Endothelial cell of umbilical vein (primary cell): ENCODE results near the gene SLC9B1. TPM values are rescaled to one million over a fixed set of nuclear protein-coding genes. Genes with fewer than 3 reads are reported as not detected.
A peak's percentile ranks its signal among the peaks of the same experiment; 100 is the strongest.
"Not testable (repeated sequence)": the region's sequence is repeated elsewhere in the genome, so short reads cannot be mapped to it uniquely, and the experiment has no call there.

Experiments used
- BruUV-seq: library from RNA; stranded (reverse); fragments of 400-500 nt; replicated peaks from 2 replicates; lab custom pipeline; 2021; lab: Mats Ljungman, UMichigan
- CTCF ChIA-PET: fragments of 300-600, 350-600 bp; sonication (Branson Sonifier 250); formaldehyde crosslinking; loops from one replicate; lab custom pipeline; 2021; ENCODE audit warnings: antibody characterized with exemption, inconsistent platforms; lab: Charles Lee
- POLR2A ChIA-PET: fragments of 300-600, 350-600 bp; sonication (Branson Sonifier 250); formaldehyde crosslinking; loops from one replicate; lab custom pipeline; 2021; ENCODE audit warnings: antibody characterized with exemption, inconsistent platforms; lab: Charles Lee
- DNase-seq: peaks from one replicate; pipeline ENCODE4 v3.0.0-alpha.2; 2011; ENCODE audit warnings: low read depth, low spot score
- FAIRE-seq: peaks from 2 replicates; lab custom pipeline; 2011; peaks lifted over from hg19 to GRCh38; lab: Jason Lieb, UNC
- H2AFZ ChIP-seq: 2 replicates; pipeline ENCODE4 v1.6.0; 2012; ENCODE audit warnings: low read depth, low read length, control low read depth, inconsistent platforms
- H3K27ac ChIP-seq: 2 replicates; pipeline ENCODE4 v1.5.1; 2011; ENCODE audit warnings: low read depth, mild to moderate bottlenecking, control low read depth, low read length, moderate library complexity; ENCODE audit not compliant: insufficient read depth
- H3K27me3 ChIP-seq, 2 experiments: 2 replicates each; pipeline versions ENCODE4 v1.6.0 to v1.6.1; 2011; ENCODE audit warnings: low read length in 2 of 2, mixed read lengths in 1 of 2; ENCODE audit not compliant: control insufficient read depth in 2 of 2, insufficient read depth in 2 of 2
- H3K36me3 ChIP-seq, 2 experiments: 2 replicates in 1 of 2; 3 replicates in 1 of 2; pipeline ENCODE4 v1.5.1; 2011; ENCODE audit warnings: low read length in 2 of 2, mild to moderate bottlenecking in 1 of 2, moderate library complexity in 1 of 2; ENCODE audit not compliant: control insufficient read depth in 2 of 2, insufficient read depth in 2 of 2; ENCODE audit errors: extremely low read depth in 1 of 2
- H3K4me1 ChIP-seq: 3 replicates; pipeline ENCODE4 v1.5.1; 2011; ENCODE audit warnings: mild to moderate bottlenecking, low read length; ENCODE audit not compliant: control insufficient read depth, insufficient read depth; ENCODE audit errors: extremely low read depth
- H3K4me2 ChIP-seq: 2 replicates; pipeline ENCODE4 v1.6.1; 2011; ENCODE audit warnings: low read length, control low read depth, mixed read lengths; ENCODE audit not compliant: insufficient read depth
- H3K4me3 ChIP-seq, 3 experiments: fragments of 200-600 bp in 1 of 3; sonication (generic), shearing (Covaris generic) in 1 of 3; replicated peaks in 1 of 3; 2 replicates each; pipeline ENCODE4 v1.5.1; 2011 to 2016; ENCODE audit warnings: control low read depth in 3 of 3, low read length in 3 of 3, mild to moderate bottlenecking in 2 of 3, inconsistent platforms in 1 of 3, low read depth in 1 of 3, moderate library complexity in 1 of 3; ENCODE audit not compliant: insufficient read depth in 1 of 3
- H3K79me2 ChIP-seq: 2 replicates; pipeline ENCODE4 v1.6.0; 2012; ENCODE audit warnings: low read length, inconsistent platforms; ENCODE audit not compliant: control insufficient read depth, insufficient read depth
- H3K9ac ChIP-seq: replicated peaks from 2 replicates; pipeline ENCODE3; 2011; ENCODE audit warnings: low read length, control low read depth; ENCODE audit not compliant: insufficient read depth; ENCODE audit errors: extremely low read depth
- H3K9me1 ChIP-seq: replicated peaks from 3 replicates; pipeline ENCODE4 v1.6.0; 2011; ENCODE audit warnings: mild to moderate bottlenecking, low read length; ENCODE audit not compliant: control insufficient read depth, insufficient read depth; ENCODE audit errors: extremely low read depth
- H3K9me3 ChIP-seq: replicated peaks from 2 replicates; pipeline ENCODE4 v1.5.1; 2012; ENCODE audit warnings: low read length, inconsistent platforms; ENCODE audit not compliant: control insufficient read depth, insufficient read depth
- H4K20me1 ChIP-seq: replicated peaks from 2 replicates; pipeline ENCODE3; 2011; ENCODE audit warnings: mild to moderate bottlenecking, low read length; ENCODE audit not compliant: control insufficient read depth, insufficient read depth; ENCODE audit errors: extremely low read depth
- CTCF ChIP-seq, 2 donors: IDR thresholded peaks; 1 replicate in 1 of 2; 2 replicates in 1 of 2; pipeline ENCODE4 v1.5.1; 2011; ENCODE audit warnings: low read length in 2 of 2, mild to moderate bottlenecking in 2 of 2, moderate library complexity in 2 of 2, control low read depth in 1 of 2, inconsistent platforms in 1 of 2, low read depth in 1 of 2; ENCODE audit not compliant: insufficient read depth in 1 of 2; ENCODE audit errors: extremely low read depth in 1 of 2
- GATA2 ChIP-seq: IDR thresholded peaks from 2 replicates; pipeline ENCODE4 v1.7.0; 2011; ENCODE audit warnings: low read depth, mild to moderate bottlenecking, moderate library complexity, mixed read lengths, low read length; ENCODE audit not compliant: insufficient read length, insufficient read depth
- MYC ChIP-seq: IDR thresholded peaks from one replicate; pipeline ENCODE4 v1.6.1; 2011; ENCODE audit warnings: mild to moderate bottlenecking, low read depth, low read length
- POLR2A ChIP-seq: IDR thresholded peaks from 2 replicates; pipeline ENCODE4 v1.6.1; 2012; ENCODE audit warnings: low read depth, mild to moderate bottlenecking, control low read depth, low read length
- POLR2AphosphoS5 ChIP-seq: IDR thresholded peaks from 2 replicates; pipeline ENCODE4 v1.6.1; 2012; ENCODE audit warnings: low read depth, mild to moderate bottlenecking, control low read depth, low read length, moderate library complexity; ENCODE audit not compliant: insufficient read depth
- dilution Hi-C: fragments of 300-500 bp; cut with MboI; formaldehyde crosslinking; loops from one replicate; pipeline ENCODE4 v1.15.0; 2019; ENCODE audit warnings: low sequenced_read_pairs; ENCODE audit not compliant: extremely low pct_ligation_motif_present
- intact Hi-C: fragments of 100-400 bp; cut with micrococcal nuclease; formaldehyde crosslinking; loops from one replicate; pipeline ENCODE4 v1.10.0; 2022
- polyA plus RNA-seq, 4 experiments: library from polyadenylated mRNA; depleted of rRNA in 3 of 4; stranded (reverse) in 3 of 4; unstranded in 1 of 4; fragments of >200 nt; gene quantifications; 2 replicates each; pipeline versions ENCODE4 v1.2.1 to v1.2.3, GENCODE V29; 2011 to 2012; ENCODE audit warnings: missing spikeins in 1 of 4
- total RNA-seq: library from RNA; stranded (reverse); gene quantifications from 2 replicates; pipeline ENCODE4 v1.2.3, GENCODE V29; 2021

Gene SLC9B1
- total and polyA plus RNA-seq, 2 donors (not counting 3 experiments of a cell fraction or from before 2014, with no cell fraction given), result 0.19 to 0.49 TPM

- FAIRE-seq (no peak), DNase-seq (no peak)
- H3K4me2 ChIP-seq, result peak overlapping the region; percentile 66
- TF ChIP-seq CTCF (IDR thresholded peaks at IDR 0.05; ENCODE audit: extremely low read depth in 1 of 2, insufficient read depth in 1 of 2, low read depth in 1 of 2, low read length in 2 of 2) (no peak), MYC (no peak), GATA2 (no peak), POLR2AphosphoS5 (no peak), POLR2A (no peak)
- H4K20me1 ChIP-seq, result no peaks in the 10 kb centered on the region
- peaks cover 15% of the 10 kb centered on the region for H3K79me2 ChIP-seq
- ChIA-PET CTCF (interaction anchor here (1.0 to 1.8 kb wide), 2 partner anchors 39 to 247 kb away, joined by 3 to 8 read pairs; no protein-coding TSS in a partner anchor), POLR2A (interaction anchor here (2.5 kb wide), 1 partner anchor 40 kb away, joined by 35 read pairs; the partner anchor contains the start of gene UBE2D3)
- H3K9me1 ChIP-seq, result no peaks in the 10 kb centered on the region
- H3K4me1 ChIP-seq, result peaks cover 25% of the 10 kb centered on the region
- peak overlapping the region; percentile 93 for H2AFZ ChIP-seq
- no TSS peak for BruUV-seq
- no peak overlapping the region for H3K9ac ChIP-seq
- dilution Hi-C loops, result no loop called here
- H3K4me3 ChIP-seq, result peak overlapping the region in 1 of 3 experiments; percentile 78
- H3K27me3 ChIP-seq, result no peaks in the 10 kb centered on the region
- no peaks in the 10 kb centered on the region for H3K36me3 ChIP-seq
- H3K9me3 ChIP-seq, result no peaks in the 10 kb centered on the region
- no peak overlapping the region for H3K27ac ChIP-seq
- intact Hi-C loops, result loop anchor here (2.0 to 5.0 kb wide), 8 partner anchors 105 to 730 kb away; partner anchors contain the start of genes BDH2, MANBA, NFKB1 and SLC9B1
Observed at GRCh38 chr4:102867278-102868152, 152.0 kb downstream of the SLC9B1 start.

- H3K36me3 ChIP-seq, H3K4me3 ChIP-seq, H3K27ac ChIP-seq, H4K20me1 ChIP-seq, dilution Hi-C loops, H3K9ac ChIP-seq, H3K79me2 ChIP-seq, CTCF ChIA-PET, H3K27me3 ChIP-seq, DNase-seq, FAIRE-seq, H3K9me3 ChIP-seq, H3K4me2 ChIP-seq, H3K9me1 ChIP-seq, H2AFZ ChIP-seq, BruUV-seq: not testable (repeated sequence)
- POLR2A ChIA-PET, result interaction anchor here (0.7 kb wide), 1 partner anchor 1468 kb away, joined by 6 read pairs; no protein-coding TSS in a partner anchor
- peaks cover 19% of the 10 kb centered on the region for H3K4me1 ChIP-seq
- intact Hi-C loops, result loop anchor here (5.0 kb wide), 3 partner anchors 103 to 728 kb away; partner anchors contain the start of gene MANBA
Observed at GRCh38 chr4:102865327-102865726, 154.2 kb downstream of the SLC9B1 start.
